Measurements from ENCODE around the gene SEMA4D.

SEMA4D gene

DNA sequence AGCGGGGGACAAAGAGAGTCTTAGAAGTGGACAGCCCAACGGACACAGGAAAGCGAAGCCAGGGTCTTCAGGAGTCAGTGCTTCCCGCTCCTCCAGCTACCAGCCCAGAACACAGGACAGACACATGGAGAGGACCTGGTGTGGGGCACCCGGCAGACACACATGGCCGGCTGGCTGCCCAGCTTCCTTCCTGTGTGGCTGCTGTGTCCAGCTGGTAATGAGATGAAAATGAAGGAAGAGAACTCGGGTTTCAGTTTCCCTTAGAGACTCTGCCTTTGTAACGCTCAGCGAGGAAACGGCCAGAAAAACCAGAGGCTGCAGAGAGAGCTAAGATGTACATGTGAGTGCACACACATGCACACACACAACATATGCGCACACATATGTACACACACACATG lies 92.1 kb downstream of the SEMA4D start:
- no peak for TF ChIP-seq CTCF (IDR thresholded peaks at IDR 0.05)

DNA sequence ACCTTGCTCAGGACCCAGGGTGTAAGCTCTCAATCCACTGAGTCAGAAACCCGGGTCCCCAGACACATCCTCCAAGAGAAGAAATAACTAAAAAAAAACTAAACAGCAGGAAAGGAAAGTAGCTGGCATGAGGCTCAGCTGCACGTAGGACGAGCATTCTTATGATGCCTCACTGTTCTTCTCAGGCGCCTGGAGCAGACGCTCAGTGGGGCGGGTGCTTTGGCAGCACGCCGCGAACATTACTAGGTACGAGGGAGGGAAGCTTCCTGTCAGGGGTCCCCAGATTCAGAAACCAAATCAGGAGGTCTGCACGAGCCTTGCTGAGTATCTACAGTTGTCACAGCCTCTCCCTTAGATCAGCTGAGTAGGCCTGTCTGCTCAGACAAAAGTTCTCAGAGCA lies 93.8 kb downstream of the SEMA4D start:
- TF ChIP-seq CTCF (IDR thresholded peaks at IDR 0.05), result no peak

- TF ChIP-seq CTCF (IDR thresholded peaks at IDR 0.05), result no peak
These were observed 95.1 kb downstream of the SEMA4D start for GRCh38 chr9:89402695-89403427.

- TF ChIP-seq CTCF (IDR thresholded peaks at IDR 0.05), result no peak
These were observed 97.4 kb downstream of the SEMA4D start for GRCh38 chr9:89400403-89401116.

DNA sequence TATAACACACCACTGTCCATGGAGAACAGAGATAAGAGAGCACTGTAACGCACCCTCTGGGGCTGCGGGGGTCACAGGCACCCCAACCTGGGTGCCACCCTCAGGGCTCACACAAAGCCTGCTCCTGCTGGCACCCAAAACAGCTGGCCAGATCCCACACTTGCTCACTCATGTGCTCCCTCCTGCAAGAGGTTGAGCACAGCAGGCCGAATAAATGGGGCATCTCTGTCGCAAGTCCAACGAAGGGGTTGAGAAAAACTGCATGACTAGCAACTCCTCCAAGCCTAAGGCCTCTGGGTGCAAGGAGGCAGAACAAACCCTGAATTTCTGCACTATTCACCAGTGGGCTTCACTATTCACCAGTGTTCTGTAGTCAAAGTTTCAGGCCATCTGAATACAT lies 99.3 kb downstream of the SEMA4D start:
- no peak for TF ChIP-seq CTCF (IDR thresholded peaks at IDR 0.05)

GRCh38 chr9:89397471-89397870 lies 100.4 kb downstream of the SEMA4D start:
- no peak for TF ChIP-seq CTCF (IDR thresholded peaks at IDR 0.05)

GRCh38 chr9:89395931-89396710 lies 101.8 kb downstream of the SEMA4D start:
- no peak for TF ChIP-seq CTCF (IDR thresholded peaks at IDR 0.05)
